ENCODE data around the gene IGFALS.

The IGFALS gene

DNA sequence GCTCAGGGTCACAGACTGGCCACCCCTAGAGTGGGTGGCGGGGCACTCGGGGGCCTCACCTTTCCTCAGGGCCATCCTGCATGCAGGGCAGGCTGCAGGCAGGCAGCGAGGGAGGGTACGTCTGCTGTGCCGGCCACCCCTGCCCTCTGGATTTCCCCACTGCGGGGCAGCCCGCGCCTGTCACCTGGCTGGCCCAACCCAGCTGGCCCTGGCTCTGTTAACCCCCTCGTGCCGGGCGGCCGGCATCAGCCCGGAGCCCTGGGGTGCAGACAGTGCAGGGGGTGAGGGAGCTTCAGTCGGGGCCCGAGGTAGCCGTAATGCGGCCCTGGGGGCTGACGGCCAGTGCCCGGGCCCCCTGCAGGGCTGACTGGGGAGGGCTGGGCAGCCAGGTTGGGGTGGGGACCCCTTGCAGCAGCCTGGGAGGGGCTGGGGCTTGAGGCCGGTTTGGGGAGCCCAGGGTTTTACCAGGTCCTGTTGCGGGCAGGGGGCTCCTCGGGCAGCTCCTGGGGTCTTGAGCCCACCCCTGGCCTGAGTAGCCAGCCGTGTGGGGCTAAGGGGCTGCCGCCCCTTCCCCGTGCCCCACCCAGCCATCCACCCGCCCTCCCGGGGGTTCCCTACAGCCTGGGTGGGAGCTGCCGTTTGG, at the start of gene IGFALS:
IGFALS (minus strand) TSS at position 128 of the 643 bp plus-strand sequence; CDS start at position 75, 53 bp downstream.
- no peak within 1 kb of the TSS for H3K4me3 Mint-ChIP-seq
- H3K36me3 Mint-ChIP-seq: peaks cover 15% of the 10 kb centered on the region
- peaks cover 5% of the 10 kb centered on the region for H3K4me1 Mint-ChIP-seq

DNA sequence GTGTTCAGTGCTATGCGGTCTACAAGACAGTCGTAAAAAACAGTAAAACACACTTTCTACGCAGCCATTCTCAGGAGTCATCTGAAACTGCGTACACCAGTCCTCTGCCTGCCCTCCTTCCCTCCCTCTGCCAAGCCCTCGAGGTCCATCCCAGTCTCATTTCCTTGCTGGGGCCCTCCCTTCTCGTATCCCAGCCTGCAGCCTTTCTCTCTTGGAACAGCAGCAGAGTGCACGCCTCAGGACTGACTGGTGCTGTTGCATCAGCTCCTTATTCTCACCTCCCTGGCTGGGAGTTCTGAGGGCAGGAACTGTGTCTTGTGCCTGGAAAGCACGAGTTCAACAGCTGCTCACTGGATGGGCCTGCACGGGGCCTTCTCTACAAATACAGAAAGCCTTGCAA, 46.0 kb upstream of the IGFALS start:
- Mint-ChIP-seq H3K4me1 (no peaks in the 10 kb centered on the region), H3K36me3 (no peaks in the 10 kb centered on the region), H3K27me3 (no peaks in the 10 kb centered on the region), H3K27ac (no peak overlapping the region), H3K9me3 (no peaks in the 10 kb centered on the region), H3K4me3 (no peak overlapping the region)
- ATAC-seq: no peak

More for the DNA sequence above, at the start of gene IGFALS:
- peak; percentile 25 for ATAC-seq
- Mint-ChIP-seq H3K9me3 (peaks cover 3% of the 10 kb centered on the region), H3K27ac (no peak within 1 kb of the TSS), H3K27me3 (no peaks in the 10 kb centered on the region)

DNA sequence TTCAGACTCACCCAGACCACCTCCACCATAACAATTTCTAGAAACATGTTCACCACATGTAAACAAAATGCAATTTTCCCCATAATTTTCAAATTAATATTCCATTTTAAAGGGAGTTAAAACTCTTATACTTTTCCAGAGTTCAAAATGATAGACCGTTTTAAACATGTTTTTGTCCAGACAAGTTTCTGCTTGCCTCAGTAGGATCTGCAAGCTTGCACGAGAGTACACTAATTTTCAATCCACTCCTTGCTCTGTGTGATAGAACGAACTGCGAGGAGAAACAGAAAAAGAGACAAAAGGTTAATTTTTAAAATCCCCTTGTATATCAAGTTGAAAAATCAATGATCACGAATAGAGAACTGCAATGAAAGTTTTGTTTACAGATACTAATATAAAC, 40.6 kb upstream of the IGFALS start:
- Mint-ChIP-seq H3K27me3 (no peaks in the 10 kb centered on the region), H3K27ac (no peak overlapping the region), H3K4me1 (peaks cover 19% of the 10 kb centered on the region), H3K9me3 (no peaks in the 10 kb centered on the region), H3K4me3 (no peak overlapping the region), H3K36me3 (peaks cover 5% of the 10 kb centered on the region)
- no peak for ATAC-seq

DNA sequence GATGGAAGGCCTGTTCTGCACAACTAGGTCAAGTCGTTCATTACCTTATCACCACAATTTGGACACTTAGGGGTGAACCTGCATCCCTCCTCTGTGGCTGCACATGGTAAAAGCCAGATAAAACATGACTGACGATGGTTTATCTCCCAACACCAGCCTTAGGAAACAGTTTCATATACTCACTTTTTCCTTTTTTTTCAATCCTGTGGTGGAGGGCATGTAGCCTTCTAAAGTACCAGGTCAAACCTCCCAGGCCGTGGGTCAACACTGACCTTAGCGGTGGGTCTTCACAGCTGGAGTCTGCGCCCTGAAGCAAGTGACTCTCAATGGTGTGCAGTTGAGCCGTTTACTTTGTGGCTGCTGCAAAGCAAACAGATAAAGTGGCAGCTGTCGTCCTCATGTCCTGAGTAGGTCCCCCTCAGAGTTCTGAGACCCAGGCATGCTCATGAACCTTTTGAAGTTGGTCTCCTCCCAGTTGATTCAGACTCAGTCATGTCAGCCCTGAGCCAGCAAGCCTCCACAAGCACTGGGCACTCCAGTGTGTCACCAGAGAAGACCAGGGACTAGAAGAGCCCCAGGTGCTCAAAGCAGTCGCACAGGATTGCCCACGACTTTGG, 39.4 kb upstream of the IGFALS start:
- Mint-ChIP-seq H3K9me3 (no peaks in the 10 kb centered on the region), H3K4me3 (no peak overlapping the region), H3K27ac (no peak overlapping the region), H3K36me3 (peaks cover 5% of the 10 kb centered on the region), H3K27me3 (no peaks in the 10 kb centered on the region), H3K4me1 (peaks cover 22% of the 10 kb centered on the region)
- no peak for ATAC-seq

DNA sequence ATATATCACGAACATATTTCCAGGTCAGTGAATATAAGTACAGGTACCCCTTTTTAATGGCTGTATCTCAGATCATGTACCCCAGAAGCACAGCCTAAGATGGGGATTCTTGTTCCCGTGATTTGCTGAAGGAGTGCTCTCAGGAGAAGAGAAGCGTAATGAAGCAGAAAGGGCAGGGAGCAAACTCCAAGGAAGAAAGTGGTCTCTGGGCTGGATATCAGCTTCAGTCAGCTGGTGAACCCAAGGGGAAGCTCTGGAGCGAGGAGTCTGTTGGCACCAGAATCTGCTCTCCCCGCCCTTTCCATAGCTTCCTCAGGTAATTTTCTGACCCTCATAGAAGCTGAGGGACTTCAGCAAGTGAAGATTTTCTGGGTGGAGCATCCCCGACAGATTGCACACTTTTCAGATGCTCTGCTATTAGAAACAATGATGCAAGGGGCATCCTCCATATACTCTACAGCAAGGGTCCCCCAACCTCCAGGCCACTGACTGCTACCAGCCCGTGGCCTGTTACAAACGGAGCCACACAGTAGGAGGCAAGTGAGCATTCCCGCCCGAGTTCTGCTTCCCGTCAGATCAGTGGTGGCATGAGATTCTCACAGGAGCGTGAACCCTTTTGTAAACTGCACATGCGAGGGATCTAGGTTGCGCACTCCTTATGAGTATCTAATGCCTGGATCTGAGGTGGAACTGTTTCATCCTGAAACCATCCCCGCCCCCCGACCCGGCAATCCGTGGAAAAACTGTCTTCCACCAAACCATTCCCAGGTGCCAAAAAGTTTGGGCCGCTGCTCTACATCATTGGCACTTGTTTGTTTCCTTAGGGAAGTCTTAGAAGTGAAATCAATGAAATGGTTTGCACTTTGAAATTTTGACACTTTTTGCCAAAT, 37.9 kb upstream of the IGFALS start:
- Mint-ChIP-seq H3K27me3 (no peaks in the 10 kb centered on the region), H3K4me3 (no peak overlapping the region), H3K36me3 (peaks cover 5% of the 10 kb centered on the region), H3K27ac (no peak overlapping the region), H3K4me1 (peaks cover 29% of the 10 kb centered on the region), H3K9me3 (no peaks in the 10 kb centered on the region)
- ATAC-seq: no peak

DNA sequence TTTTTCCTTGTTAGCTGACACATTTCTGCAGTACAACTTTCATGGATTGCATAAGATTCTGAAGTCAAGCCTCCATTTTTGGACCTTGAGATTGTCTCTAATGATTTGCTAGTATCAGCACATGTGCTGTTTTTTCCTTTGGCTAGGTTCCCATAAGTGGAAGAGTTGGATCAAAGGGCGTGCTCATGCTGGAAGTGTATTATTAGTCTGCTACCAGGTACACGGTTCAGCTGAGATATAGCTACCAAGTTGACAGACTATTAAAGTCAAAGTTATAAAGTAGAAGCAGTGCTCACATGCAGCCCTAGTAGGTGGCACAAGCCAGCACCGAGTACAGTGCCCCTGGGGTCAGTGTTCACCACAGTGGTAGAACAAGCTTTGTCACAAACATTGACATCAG, 36.7 kb upstream of the IGFALS start:
- H3K27ac Mint-ChIP-seq: no peak overlapping the region
- H3K36me3 Mint-ChIP-seq: peaks cover 5% of the 10 kb centered on the region
- ATAC-seq: no peak
- no peaks in the 10 kb centered on the region for H3K27me3 Mint-ChIP-seq
- peaks cover 29% of the 10 kb centered on the region for H3K4me1 Mint-ChIP-seq
- no peak overlapping the region for H3K4me3 Mint-ChIP-seq
- H3K9me3 Mint-ChIP-seq: no peaks in the 10 kb centered on the region

DNA sequence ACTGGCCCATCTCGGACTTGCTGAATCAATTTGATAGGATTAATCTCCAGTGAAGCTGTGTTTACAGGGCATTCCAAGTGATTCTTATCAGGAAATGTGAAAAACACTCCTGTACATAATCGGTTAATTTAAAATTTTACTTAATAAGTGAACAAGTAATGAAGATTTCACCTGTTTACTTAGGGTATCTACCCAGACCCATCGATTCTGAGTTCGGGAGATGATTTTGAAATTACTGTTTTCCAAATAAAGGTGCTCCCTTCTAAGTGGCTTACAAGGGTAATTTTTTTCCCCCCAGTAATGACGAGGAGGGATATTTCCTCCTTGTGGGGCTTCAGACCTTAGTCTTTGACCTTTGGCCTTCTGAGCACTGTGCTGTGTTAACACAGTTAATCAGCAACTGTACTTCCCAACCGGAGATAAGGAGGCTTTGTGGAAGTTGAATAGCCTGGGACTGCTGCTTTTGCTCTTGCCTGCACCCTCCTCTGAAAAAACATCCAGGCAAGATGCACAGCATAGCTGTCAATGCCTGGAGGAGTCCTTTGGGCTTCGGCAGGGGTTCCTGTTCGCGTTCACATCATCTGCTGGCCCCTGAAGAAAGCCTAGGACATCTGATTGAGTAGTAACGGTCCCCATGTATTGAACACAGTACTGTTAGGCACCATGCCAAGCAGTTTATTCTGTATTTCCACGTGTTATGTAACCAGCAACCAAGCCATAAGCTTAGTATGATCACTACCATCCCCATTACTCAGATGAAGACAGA, 35.3 kb upstream of the IGFALS start:
- H3K4me3 Mint-ChIP-seq: no peak overlapping the region
- peaks cover 5% of the 10 kb centered on the region for H3K36me3 Mint-ChIP-seq
- no peaks in the 10 kb centered on the region for H3K9me3 Mint-ChIP-seq
- H3K27ac Mint-ChIP-seq: no peak overlapping the region
- peaks cover 41% of the 10 kb centered on the region for H3K4me1 Mint-ChIP-seq
- ATAC-seq: no peak
- H3K27me3 Mint-ChIP-seq: no peaks in the 10 kb centered on the region

DNA sequence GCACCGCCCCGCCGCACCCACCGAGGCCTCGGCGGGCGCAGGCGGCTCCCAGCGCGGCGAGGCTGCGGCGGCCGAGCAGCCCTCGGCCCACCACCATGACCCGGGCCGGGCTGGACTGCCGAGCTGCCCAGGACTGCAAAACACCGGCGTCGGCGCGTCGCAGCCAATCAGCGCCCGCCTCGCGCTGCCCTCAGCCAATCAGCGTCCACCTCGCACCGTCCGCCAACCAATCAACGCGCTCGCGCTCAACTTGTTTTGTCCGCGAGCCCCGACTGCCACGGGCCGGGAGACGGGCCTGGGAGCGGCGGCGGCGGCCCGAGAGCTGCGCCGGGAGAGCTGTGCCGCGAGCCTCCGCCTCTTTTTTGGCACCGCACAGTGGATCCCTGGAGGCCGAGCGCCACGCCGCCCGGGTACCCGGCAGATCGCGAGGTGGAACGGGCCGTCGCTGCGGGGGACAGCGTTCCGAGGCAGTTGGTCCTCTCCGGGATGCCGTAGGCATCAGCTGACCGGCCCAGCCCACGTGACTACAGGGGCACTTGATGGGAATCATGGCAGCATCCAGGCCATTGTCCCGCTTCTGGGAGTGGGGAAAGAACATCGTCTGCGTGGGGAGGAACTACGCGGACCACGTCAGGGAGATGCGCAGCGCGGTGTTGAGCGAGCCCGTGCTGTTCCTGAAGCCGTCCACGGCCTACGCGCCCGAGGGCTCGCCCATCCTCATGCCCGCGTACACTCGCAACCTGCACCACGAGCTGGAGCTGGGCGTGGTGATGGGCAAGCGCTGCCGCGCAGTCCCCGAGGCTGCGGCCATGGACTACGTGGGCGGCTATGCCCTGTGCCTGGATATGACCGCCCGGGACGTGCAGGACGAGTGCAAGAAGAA, 33.4 kb upstream of the IGFALS start, which contains the start of the genes FAHD1 and HAGH:
FAHD1 (plus strand) TSS at position 516 of the 883 bp plus-strand sequence; CDS start at position 549, 33 bp downstream.
HAGH (minus strand) TSS at position 135 of the 883 bp plus-strand sequence; CDS start at position 97, 38 bp downstream.
- no peaks in the 10 kb centered on the region for H3K36me3 Mint-ChIP-seq
- H3K9me3 Mint-ChIP-seq: no peaks in the 10 kb centered on the region
- ATAC-seq: peak; percentile 95
- peak within 1 kb of the TSS; percentile 81 for H3K4me3 Mint-ChIP-seq
- no peaks in the 10 kb centered on the region for H3K27me3 Mint-ChIP-seq
- H3K27ac Mint-ChIP-seq: peak within 1 kb of the TSS; percentile 80
- H3K4me1 Mint-ChIP-seq: peaks cover 43% of the 10 kb centered on the region

DNA sequence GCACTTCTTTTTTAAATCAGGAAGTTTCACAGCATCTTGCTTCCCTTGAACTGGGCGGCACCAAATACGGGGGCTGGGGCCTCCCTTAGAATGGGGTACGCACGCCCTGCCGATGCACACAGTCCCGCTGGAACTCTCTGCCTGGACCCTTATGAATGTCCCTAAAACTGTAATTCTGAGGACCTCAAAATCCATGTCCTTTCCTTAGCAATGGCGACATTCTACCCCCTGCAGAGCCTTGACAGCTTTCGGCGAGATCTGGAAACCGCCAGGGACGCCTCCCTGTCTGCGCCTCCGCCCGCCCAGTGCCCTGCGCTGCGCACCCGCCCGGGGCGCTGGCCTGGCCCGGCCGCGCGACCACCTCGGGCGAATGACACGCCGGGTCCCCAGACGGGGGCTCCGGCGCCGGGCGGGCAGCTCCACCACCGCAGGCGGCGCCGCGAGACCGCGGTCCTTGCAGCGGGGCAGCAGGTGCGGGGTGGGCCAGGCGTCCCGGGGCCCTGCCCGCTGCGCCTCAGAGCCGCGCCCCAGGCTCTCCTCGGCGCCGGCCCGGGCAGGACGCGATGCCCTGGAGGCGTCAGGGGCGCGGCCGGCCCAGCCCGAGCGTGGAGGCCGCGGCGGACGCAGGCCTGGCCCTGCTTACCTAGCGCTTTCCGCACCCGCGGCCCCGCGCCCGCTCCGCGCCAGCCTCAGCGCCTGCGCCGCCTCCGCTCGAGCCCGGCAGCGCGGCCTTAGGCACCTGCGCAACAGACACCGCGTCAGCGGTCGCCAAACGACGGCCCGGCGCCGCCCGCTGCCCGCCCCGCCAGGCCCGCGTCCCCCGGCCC, 32.6 kb upstream of the IGFALS start:
- ATAC-seq: peak; percentile 83
- no peaks in the 10 kb centered on the region for H3K9me3 Mint-ChIP-seq
- peak overlapping the region; percentile 71 for H3K4me3 Mint-ChIP-seq
- peak overlapping the region; percentile 80 for H3K27ac Mint-ChIP-seq
- H3K4me1 Mint-ChIP-seq: peaks cover 43% of the 10 kb centered on the region
- H3K36me3 Mint-ChIP-seq: no peaks in the 10 kb centered on the region
- no peaks in the 10 kb centered on the region for H3K27me3 Mint-ChIP-seq

DNA sequence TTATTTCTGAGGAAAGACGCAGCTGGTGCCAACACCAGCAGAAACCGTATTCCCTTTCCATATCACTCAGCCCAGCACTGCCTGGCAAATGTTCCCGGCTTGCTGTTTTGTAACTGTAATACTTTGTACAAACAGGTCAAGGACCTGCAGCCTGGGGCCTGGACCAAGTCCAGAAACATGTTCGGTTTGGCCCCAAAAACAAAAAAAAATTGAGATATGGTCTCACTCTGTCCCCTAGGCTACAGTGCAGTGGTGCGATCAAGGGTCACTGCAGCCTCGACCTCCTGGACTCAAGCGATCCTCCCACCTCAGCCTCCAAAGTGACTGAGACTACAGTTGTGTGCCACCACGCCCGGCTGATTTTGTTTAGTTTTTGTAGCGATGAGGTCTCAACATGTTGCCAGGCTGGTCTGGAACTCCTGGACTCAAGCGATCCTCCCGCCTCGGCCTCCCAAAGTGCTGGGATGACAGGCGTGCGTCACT, 31.9 kb upstream of the IGFALS start:
- Mint-ChIP-seq H3K4me1 (peaks cover 37% of the 10 kb centered on the region), H3K9me3 (no peaks in the 10 kb centered on the region), H3K36me3 (no peaks in the 10 kb centered on the region), H3K4me3 (peak overlapping the region; percentile 71), H3K27me3 (no peaks in the 10 kb centered on the region), H3K27ac (no peak overlapping the region)
- ATAC-seq: no peak

DNA sequence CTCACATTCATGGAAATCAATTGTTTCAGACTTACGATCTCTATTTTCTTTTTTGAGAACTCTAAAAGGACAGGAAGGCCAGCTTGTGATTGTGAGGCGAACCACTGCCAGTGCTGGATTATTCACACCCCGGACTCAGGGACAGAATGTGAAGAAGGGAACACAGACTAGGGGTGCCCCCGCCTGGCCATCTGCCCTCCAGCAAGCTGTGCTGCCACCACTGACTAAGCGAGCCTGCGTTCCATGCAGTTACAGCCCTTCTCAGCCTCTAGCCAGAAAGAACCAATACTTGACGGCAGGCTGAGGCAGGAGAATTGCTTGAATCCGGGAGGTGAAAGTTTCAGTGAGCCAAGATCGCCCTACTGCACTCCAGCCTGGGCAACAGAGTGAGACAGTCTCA, 30.3 kb upstream of the IGFALS start:
- no peaks in the 10 kb centered on the region for H3K36me3 Mint-ChIP-seq
- no peak overlapping the region for H3K4me3 Mint-ChIP-seq
- H3K27me3 Mint-ChIP-seq: no peaks in the 10 kb centered on the region
- H3K27ac Mint-ChIP-seq: no peak overlapping the region
- peaks cover 22% of the 10 kb centered on the region for H3K4me1 Mint-ChIP-seq
- no peaks in the 10 kb centered on the region for H3K9me3 Mint-ChIP-seq
- no peak for ATAC-seq

DNA sequence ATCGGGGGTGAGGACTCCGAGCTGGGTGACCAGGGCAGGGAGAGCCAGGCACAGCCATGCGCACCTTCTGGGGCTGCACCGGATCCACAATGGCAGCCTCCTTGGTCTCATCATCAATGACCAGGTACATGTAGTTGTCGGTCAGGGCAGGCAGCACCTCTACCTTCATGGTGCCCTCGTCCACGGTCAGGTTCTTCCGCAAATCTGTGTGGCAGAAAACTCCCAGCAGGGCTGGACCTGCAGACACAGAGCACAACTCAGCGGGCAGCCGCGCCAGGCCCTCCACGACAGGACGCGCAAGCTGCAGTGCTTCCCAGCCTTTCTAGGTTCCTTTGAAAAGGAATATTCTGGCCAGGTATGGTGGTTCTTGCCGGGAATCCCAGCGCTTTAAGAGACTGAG, 29.3 kb upstream of the IGFALS start:
- Mint-ChIP-seq H3K4me3 (no peak overlapping the region), H3K36me3 (peaks cover 1% of the 10 kb centered on the region), H3K27me3 (no peaks in the 10 kb centered on the region), H3K4me1 (peaks cover 20% of the 10 kb centered on the region), H3K27ac (no peak overlapping the region), H3K9me3 (no peaks in the 10 kb centered on the region)
- no peak for ATAC-seq

DNA sequence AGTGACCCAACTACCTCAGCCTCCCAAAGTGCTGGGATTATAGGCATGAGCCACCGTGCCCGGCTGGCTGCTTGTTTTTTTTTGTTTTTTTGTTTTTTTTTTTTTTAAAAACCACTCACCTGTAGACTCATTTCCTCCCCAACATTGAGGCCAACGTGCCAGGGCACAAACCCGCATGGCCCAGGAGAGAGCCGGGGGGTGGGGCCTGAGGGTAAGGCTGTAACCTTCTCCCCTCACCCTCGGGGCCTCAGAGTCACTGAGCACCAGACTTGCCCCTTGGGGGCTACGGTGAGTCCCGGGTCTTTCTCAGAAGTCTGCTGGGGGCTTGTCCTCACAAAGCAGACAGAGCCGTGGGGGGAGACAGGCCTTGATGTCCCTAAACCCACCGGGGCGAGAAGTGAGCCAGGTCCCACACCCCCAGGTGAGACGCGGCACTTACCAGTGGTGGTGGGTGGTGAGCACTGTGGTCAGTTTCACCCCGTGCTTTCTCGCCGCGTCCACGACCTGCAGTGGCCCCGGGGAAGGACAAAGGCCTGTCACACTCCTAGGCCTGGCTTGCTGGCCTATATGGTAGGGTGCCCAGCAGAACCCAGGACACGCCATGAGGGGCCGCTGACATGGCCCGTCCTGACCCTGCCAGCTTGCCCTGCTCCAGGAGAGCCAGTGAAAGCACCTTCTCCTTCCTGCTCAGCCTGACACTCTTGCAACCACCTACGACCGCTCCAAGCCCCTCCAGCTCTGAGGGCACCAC, 28.5 kb upstream of the IGFALS start:
- Mint-ChIP-seq H3K27me3 (no peaks in the 10 kb centered on the region), H3K4me3 (no peak overlapping the region), H3K36me3 (peaks cover 9% of the 10 kb centered on the region), H3K4me1 (peaks cover 14% of the 10 kb centered on the region), H3K9me3 (no peaks in the 10 kb centered on the region), H3K27ac (no peak overlapping the region)
- ATAC-seq: no peak

Data from stimulated activated memory B cell treated with anti-CD40 and anti-IgM and Interleukin-4, amounts not matched to agents 10 μg/mL and 1 μg/mL and 100 μg/mL, for 72 hours (primary cell).